Kidney (tissue), 14 donors: Measurements from ENCODE around the gene PHF21A. TPM values are rescaled to one million over a fixed set of nuclear protein-coding genes. Genes with fewer than 3 reads are reported as not detected.
A peak's percentile ranks its signal among the peaks of the same experiment; 100 is the strongest.

Experiments used
- DNase-seq, 5 donors: peaks; one replicate each; pipeline ENCODE4 v3.0.0-alpha.2; 2013 to 2020
- FAIRE-seq: peaks from 2 replicates; lab custom pipeline; 2012; peaks lifted over from hg19 to GRCh38; lab: Jason Lieb, UNC
- H3K27ac ChIP-seq, 2 donors: one replicate each; pipeline ENCODE4 v1.7.0; 2013; ENCODE audit warnings: low read depth in 2 of 2, low read length in 2 of 2, inconsistent platforms in 1 of 2
- H3K27me3 ChIP-seq: one replicate; pipeline ENCODE4 v1.7.1; 2013; ENCODE audit warnings: low read length, inconsistent platforms; ENCODE audit not compliant: control insufficient read depth, insufficient read depth
- H3K36me3 ChIP-seq, 3 donors: one replicate each; pipeline versions ENCODE4 v1.7.0 to v1.7.1; 2013; ENCODE audit warnings: low read length in 3 of 3, control low read depth in 1 of 3, inconsistent platforms in 1 of 3; ENCODE audit not compliant: insufficient read depth in 3 of 3, control insufficient read depth in 2 of 3
- H3K4me1 ChIP-seq, 3 donors: one replicate each; pipeline versions ENCODE4 v1.7.0 to v1.7.1; 2013; ENCODE audit warnings: low read length in 3 of 3, inconsistent platforms in 1 of 3, low read depth in 1 of 3; ENCODE audit not compliant: control insufficient read depth in 2 of 3, insufficient read depth in 2 of 3
- H3K4me3 ChIP-seq, 3 donors: one replicate each; pipeline versions ENCODE4 v1.7.0 to v1.8.1; 2013; ENCODE audit warnings: low read length in 3 of 3, control low read depth in 1 of 3, inconsistent platforms in 1 of 3
- H3K9ac ChIP-seq, 3 donors: one replicate each; pipeline versions ENCODE4 v1.7.0 to v1.7.1; 2013; ENCODE audit warnings: low read length in 3 of 3, control low read depth in 1 of 3, inconsistent platforms in 1 of 3
- H3K9me3 ChIP-seq, 3 donors: one replicate each; pipeline versions ENCODE4 v1.7.0 to v1.7.1; 2013; ENCODE audit warnings: low read length in 3 of 3, control low read depth in 1 of 3, inconsistent platforms in 1 of 3; ENCODE audit not compliant: control insufficient read depth in 2 of 3, insufficient read depth in 1 of 3
- intact Hi-C: fragments of 100-400 bp; cut with DNase I; formaldehyde crosslinking; loops from one replicate; pipeline ENCODE4 v1.11.1; 2022
- polyA plus RNA-seq: library from polyadenylated mRNA; stranded (reverse); fragments of 350-450 nt; fragmentation: Illumina TruSeq; extraction: RNeasy Lipid Tissue Mini Kit (QIAGEN cat#74804); gene quantifications from one replicate; pipeline ENCODE4 v1.2.3, GENCODE V29; 2014; ENCODE audit warnings: low read depth, low replicate concordance; ENCODE audit not compliant: insufficient read depth
- total RNA-seq: library from RNA; stranded (reverse); fragmentation: NEBNext Ultra II Directional; extraction: Animal tissue kit (Norgen Biotek cat#: 25700); gene quantifications from one replicate; pipeline ENCODE4 v1.2.1, GENCODE V29; 2021
- TF ChIP-seq, protein P1 (sequence below): IDR thresholded peaks from 3 replicates; pipeline ENCODE4 v1.5.1; 2012; ENCODE audit warnings: mild to moderate bottlenecking, moderate library complexity, borderline replicate concordance; ENCODE audit not compliant: insufficient read depth; ENCODE audit errors: extremely low read depth
- donor health status: control.
- donor health status: control.
- donor health status: control.
- donor health status: control.
- donor health status: control.
- donor health status: DM: yes; HTN: yes; CAD: no.
- donor health status: Normal renal cell carcinoma (clear cell type).

Gene PHF21A
- total and polyA plus RNA-seq, 2 donors from 2014 or later, result 9.6 to 48.2 TPM

DNA sequence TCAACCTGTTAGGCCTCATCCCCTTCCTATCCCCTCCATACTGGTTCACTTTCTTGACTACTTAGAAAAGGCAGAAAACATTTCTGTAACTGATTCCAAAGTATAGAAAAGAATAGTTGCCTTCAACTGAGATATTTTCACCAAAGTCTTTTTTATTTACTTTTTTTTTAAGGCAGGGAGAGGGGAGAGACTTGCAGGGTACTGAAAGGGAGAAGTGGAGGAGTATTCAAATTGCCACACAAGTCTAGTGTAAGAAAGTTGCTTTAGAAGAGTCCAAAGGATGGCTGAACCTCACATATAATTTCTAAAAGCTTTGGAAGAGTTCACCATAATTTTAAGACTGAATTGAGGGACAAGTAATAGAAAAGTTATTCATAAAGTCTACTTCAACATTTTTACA is 6.3 kb downstream of the PHF21A start:
- H3K27ac ChIP-seq, result no peak overlapping the region

DNA sequence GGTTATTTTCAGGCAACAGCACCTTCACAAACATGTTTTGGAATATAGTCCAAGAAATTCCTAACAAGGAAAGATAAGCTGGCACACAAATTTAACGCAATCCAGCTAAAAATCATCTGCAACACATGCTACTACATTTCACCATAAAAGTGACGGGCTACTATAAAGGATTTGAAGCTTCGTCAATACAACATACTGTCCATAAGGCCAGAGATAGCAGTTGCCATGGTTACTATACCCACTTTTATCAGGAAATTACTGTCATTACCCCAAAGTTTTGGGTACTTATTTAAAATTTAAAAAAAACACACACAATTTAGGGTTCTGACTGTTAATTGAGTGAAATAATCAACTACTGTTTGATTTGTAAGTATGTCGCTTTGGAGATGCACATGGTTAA is 6.9 kb downstream of the PHF21A start:
- intact Hi-C loops, result no loop called here
- Histone ChIP-seq H3K36me3 (no peaks in the 10 kb centered on the region), H3K4me3 (no peak overlapping the region), H3K9ac (no peak overlapping the region), H3K9me3 (no peaks in the 10 kb centered on the region), H3K4me1 (peaks cover 0 to 10% (median 4%) of the 10 kb centered on the region in 3 donors), H3K27me3 (no peaks in the 10 kb centered on the region), H3K27ac (no peak overlapping the region)
- TF ChIP-seq, protein P1, sequence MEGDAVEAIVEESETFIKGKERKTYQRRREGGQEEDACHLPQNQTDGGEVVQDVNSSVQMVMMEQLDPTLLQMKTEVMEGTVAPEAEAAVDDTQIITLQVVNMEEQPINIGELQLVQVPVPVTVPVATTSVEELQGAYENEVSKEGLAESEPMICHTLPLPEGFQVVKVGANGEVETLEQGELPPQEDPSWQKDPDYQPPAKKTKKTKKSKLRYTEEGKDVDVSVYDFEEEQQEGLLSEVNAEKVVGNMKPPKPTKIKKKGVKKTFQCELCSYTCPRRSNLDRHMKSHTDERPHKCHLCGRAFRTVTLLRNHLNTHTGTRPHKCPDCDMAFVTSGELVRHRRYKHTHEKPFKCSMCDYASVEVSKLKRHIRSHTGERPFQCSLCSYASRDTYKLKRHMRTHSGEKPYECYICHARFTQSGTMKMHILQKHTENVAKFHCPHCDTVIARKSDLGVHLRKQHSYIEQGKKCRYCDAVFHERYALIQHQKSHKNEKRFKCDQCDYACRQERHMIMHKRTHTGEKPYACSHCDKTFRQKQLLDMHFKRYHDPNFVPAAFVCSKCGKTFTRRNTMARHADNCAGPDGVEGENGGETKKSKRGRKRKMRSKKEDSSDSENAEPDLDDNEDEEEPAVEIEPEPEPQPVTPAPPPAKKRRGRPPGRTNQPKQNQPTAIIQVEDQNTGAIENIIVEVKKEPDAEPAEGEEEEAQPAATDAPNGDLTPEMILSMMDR, result no peak
- FAIRE-seq, result no peak
- DNase-seq, result no peak

More for the DNA sequence above, 6.3 kb downstream of the PHF21A start:
- H3K27me3 ChIP-seq, result no peaks in the 10 kb centered on the region
- intact Hi-C loops, result no loop called here
- H3K36me3 ChIP-seq, result no peaks in the 10 kb centered on the region
- H3K4me1 ChIP-seq, result peaks cover 0 to 10% (median 4%) of the 10 kb centered on the region in 3 donors
- DNase-seq (no peak), FAIRE-seq (no peak)
- no peak overlapping the region for H3K4me3 ChIP-seq
- H3K9ac ChIP-seq, result no peak overlapping the region
- TF ChIP-seq, protein P1, result no peak
- H3K9me3 ChIP-seq, result no peaks in the 10 kb centered on the region

DNA sequence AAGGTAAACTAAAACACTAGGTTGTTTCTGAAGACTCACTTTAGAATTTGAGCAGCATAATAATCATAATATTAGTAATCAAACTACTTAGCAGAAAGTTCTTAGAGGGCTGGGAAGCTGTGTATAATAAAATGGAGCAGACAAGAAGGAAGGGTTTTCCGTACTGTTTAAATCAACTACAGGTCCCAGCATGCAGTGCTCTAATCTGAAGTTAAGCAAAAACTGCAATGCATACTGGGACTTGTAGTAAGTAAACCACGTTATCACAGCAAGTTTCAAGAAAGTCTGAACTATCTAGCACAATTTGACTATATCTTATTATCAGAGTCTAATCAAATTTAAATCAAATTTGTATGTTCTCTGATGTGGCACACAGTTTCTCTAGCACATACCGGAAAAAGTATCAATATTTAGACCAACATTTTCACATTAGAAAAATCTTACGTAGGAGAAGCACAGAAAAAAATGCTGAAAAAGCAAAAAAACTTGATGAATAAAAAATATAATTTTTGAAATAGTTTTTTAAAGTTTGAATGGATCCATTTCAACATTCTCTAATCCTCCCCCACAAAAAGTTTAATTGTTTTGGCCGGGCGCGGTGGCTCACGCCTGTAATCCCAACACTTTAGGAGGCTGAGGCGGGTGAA is 8.2 kb downstream of the PHF21A start:
- peaks cover 0 to 5% (median 2%) of the 10 kb centered on the region in 3 donors for H3K4me1 ChIP-seq
- TF ChIP-seq, protein P1, result no peak

More for the DNA sequence above, 8.2 kb downstream of the PHF21A start:
- H3K27me3 ChIP-seq, result no peaks in the 10 kb centered on the region
- no peak overlapping the region for H3K27ac ChIP-seq
- DNase-seq (peak in 2 of 5 donors; percentile 66 to 87), FAIRE-seq (no peak)
- no peak overlapping the region for H3K4me3 ChIP-seq
- H3K36me3 ChIP-seq, result no peaks in the 10 kb centered on the region
- H3K9me3 ChIP-seq, result no peaks in the 10 kb centered on the region
- intact Hi-C loops, result no loop called here
- H3K9ac ChIP-seq, result no peak overlapping the region
